ENCODE results near the gene AKAP13.
"Not testable (repeated sequence)": the region's sequence is repeated elsewhere in the genome, so short reads cannot be mapped to it uniquely, and the experiment has no call there.

The AKAP13 gene

DNA sequence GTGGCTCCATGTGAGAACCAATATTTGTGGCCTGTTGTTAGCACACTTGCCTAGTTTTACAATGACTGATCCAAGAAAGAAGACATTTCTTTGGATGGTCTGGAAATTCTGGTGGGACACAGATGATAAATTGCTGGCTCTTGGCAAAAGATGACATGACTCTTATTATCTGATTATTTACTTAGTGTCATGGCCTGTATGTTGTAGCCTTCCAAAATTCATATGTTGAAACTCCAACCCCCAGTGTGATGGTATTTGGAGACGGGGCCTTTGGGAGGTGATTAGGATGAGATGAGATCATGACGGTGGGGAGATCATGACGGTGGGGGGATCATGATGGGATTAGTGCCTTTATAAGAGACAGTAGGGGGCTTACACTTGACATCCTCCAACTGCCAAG lies 30.0 kb upstream of the AKAP13 start:
- no peak for DNase-seq

DNA sequence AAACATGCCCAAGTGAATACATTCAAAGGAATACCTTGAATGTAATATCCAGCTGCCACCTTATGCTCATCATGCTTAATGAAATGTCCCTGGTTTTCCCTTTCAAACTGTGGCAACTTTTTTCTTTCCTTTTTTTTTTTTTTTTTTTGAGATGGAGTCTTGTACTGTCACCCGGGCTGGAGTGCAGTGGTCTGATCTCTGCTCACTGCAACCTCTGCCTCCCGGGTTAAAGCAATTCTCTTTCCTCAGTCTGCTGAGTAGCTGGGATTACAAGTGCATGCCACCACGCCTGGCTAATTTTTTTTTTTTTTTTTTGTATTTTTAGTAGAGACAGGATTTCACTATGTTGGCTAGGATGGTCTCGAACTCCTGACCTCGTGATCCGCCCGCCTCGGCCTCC lies 28.9 kb upstream of the AKAP13 start:
- not testable (repeated sequence) for DNase-seq

DNA sequence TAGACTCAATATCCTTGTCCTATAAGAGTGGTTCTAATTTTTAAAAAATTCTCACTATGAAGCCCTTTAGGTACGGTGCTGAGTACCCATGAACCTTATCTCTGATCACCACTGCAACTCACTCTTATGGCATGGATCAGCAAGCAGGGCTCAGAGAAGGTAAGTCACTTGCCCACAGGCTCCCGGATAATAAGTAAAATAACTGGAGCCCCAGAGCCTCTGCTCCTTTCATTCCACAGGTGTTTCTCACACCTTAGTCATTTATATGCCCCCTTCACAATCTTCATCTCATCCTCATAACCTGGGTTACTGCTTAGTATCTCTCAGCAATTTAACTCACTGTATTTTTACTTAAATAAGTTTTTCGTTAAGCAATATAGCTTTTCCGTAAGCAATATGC lies 28.4 kb upstream of the AKAP13 start:
- DNase-seq: no peak

DNA sequence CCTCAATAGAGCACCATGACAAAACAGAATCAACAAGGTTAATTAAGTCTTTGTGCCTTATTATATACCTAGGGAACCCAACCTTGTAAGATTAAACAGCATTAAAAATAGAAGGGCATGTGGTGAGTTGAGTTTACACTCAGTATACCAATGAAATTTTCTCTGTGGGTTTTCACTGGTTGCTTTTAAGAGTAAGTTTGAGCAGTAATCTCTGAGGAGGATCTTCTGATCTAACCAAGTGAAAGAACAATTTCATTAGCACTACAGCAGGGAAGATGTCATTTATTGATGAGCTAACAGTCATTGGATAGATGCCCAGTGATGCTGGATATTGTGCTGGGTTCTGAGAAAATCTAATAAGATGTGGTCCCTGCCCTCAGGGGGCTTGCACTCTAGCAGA lies 26.9 kb upstream of the AKAP13 start:
- DNase-seq: no peak

DNA sequence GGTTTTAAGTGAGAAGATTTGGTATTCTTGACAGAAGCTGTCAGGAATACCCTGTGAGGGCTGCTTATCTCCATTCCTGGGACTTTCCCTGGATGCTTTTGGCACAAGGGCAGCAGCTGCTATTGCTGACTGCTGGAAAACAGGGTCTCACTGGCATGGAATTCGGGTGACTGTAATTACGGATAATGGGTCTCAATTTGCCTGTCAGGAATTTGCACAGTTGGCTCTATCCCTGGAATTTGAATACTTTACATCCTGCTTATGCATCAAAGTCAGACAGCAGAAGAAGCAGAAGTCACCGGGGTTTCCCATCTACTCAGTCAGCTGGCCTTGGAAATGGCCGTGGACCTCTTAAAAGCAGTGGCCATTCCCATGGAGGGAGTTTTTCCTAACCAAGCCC lies 25.9 kb upstream of the AKAP13 start:
- DNase-seq: no peak

DNA sequence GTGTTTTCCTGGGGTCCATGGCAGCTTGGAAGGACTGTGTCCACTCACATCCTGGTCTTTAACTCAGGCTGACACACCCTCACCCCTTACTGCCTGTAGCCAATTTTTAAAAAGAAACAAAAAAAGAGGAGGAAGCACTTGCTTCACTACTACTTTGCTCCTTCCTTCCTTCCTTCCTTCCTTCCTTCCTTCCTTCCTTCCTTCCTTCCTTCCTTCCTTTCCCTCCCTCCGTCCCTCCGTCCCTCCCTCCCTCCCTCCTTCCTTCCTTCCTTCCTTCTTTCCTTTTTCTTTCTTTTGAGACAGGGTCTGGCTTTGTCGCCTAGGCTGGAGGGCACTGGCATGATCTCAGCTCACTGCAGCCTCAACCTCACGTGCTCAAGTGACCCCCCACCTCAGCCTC lies 25.5 kb upstream of the AKAP13 start:
- no peak for DNase-seq

DNA sequence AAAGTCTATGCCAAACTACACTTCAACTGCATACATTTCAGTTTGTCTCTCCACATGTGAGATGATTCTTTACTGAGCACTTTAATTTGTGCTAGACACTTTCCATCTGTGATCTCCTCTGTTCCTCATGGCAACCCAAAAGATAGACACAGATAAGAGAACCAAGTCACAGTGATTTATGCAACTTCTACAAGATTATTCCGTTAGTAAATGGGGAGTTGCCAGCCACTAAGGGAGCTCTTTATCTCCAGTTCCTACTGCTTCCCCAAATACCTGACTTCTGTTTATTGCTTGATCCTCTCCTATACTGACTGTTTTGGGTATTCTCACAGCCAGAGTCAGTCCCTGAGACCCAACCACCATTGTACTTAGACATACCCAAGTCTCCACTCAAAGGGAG lies 24.1 kb upstream of the AKAP13 start:
- DNase-seq: no peak

DNA sequence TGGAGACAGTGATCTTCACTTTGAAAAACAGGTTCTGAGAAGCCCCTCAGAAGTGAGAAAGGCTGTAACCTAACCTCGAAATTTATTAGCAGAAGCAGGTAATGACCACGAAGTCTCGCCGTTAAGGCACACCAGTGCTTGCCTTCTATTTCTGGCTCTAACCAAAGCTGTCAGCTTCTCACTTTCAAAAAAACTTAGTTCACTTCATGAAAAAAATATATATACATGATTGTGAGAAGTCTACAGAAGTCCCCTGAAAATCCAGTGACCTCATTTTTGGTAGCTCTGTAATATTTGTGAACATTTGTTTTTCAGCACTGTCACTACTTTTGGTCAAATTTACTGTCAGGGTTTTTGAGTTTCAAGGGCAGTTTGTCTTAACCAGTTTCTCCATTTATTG lies 19.1 kb upstream of the AKAP13 start:
- DNase-seq: no peak

DNA sequence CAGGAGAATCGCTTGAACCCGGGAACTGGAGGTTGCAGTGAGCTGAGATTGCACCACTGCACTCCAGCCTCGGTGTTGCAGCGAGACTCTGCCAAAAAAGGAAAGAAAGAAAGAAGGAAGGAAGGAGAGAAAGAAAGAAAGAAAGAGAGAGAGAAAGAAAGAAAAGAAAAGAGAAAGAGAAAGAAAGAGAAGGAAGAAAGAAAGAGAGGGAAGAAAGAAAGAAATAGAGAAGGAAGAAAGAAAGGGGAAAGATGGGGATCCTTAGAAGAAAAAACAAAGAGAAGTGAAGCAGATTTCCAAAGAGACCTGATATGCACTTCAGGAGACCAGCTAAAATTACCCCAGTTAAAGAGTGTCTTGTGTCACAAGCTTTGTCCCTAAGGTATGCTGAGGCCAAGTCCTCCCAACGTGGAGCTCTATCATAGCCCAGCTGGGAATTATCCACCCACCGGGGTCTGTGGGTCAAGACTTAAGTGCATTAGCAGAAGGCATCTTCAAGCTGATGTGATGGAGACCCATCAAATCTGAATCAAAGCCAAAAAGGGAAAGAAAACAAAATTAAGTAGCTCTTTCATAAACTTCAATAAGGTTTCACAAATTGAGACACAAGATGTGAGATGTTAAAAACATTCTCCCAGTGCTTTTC lies 17.8 kb upstream of the AKAP13 start:
- no peak for DNase-seq

DNA sequence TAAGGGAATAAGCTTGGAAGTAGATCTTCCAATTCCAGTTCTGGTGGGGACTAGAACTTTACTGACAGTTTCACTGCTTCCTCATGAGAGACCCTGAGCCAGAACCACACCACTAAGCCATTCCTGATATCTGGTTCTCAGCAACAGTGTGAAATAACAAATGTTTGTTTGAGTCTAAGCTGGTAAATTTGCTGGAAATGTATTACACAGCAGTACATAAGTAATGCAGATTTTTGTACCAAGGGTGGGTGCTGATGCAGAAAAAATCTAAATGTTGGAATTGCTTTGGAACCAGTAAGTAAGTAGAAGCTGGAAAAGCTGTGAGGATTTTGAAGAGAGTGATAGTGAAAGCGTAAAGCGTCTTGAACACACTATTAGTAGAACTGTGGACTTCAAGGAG lies 14.4 kb upstream of the AKAP13 start:
- no peak for DNase-seq

DNA sequence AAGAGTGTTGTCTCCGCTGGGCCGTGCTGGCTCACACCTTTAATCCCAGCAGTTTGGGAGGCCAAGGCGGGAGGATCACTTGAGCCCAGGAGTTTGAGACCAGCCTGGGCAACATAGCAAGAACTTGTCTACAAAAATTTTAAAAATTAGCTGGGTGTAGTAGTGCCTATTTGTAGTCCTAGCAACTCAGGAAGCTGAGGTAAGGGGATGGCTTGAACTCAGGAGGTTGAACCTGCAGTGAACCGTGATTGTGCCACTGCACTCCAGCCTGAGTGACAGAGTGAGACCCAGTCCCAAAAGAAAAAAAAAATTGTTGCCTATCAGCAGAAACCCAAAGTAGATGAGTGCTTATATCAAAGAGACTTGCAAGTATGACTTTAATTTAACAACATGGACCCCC lies 12.7 kb upstream of the AKAP13 start:
- no peak for DNase-seq

DNA sequence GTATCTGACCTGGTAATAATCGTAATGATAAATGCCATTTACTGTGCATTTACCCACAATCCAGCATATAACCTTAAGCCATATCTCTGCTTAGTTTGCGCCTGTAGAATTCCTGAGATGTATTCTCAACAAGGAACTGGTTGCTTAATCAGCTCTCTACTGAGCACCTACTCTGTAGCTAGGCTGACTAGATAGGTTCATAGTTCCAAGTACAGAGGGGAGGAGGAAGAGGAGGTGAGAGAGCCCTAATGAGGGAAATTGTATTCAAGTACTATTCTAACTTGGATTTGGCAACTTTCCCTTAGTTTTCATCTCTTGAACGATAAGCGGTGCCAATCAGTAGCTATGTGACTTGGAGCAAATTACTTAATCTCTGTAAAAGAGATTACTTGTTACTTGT lies 5.6 kb upstream of the AKAP13 start:
- no peak for DNase-seq

DNA sequence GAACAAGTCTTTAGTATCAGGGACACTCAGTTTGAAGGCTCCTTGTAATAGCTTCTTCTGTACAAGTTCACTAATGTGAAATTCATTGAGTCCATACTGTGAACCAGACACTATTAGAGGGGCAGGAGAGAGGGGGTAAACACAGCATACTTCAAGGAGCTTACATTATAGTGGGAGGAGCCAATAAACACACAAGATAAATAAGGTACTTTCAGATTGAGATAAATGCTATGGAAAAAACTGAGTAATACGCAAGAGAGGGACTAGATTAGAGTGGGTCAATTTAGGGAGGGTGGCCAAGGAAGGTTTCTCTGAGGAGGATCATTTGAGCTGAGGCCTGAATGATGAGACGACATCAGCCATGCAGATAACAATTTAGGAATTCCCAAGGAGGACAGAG lies 3.1 kb upstream of the AKAP13 start:
- no peak for DNase-seq

DNA sequence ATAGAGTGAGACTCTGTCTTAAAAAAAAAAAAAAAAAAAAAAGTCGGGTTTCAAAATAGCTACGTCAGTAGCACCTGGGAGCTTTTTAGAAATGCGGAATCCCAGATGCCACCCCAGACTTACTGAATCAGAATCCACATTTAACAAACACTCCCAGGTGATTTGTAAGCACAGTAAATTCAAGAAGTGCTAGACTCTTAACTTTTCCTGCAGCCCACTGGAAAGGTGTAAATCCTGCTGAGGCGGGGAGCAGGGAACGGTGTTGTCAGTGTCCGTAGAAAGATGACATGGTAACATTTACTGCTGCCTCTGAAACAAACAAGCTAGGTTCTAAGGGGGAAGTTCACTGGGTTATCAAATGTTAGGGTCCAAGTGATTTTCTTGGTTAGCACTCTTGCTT lies 2.4 kb upstream of the AKAP13 start:
- DNase-seq: no peak

DNA sequence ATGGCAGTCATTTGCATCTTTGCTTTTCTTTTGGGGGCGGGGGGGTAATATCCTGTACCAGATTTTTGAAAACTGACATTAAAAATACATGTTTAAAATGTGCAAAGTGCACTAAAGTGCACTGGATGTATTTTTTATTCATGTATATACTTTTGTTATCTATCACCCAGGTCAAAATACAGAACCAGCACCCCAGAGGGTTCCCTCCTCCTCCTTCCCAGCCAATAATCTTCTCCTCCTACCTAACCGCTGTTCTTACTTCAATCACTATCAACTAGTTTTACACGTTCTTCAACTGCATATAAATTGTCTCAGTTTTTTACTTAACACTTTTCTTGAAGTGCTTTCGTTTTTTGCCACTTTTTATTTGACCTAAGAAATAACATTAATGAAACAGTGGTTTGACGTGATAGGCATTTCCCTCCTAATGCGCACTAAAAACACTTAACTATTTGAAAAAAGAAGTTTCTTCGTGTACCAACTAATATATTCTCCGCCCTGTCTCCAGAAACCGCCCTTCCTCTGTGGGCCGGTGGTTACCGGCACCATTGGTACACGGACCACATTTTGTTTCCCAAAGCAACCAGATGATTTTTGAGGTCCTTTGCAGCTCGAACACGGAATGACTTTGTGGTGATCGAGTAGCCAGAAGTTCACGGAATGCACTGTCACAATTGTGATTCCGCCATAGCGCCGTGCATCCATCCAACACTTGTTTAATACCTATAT lies 836 bp upstream of the AKAP13 start:
- no peak for DNase-seq

DNA sequence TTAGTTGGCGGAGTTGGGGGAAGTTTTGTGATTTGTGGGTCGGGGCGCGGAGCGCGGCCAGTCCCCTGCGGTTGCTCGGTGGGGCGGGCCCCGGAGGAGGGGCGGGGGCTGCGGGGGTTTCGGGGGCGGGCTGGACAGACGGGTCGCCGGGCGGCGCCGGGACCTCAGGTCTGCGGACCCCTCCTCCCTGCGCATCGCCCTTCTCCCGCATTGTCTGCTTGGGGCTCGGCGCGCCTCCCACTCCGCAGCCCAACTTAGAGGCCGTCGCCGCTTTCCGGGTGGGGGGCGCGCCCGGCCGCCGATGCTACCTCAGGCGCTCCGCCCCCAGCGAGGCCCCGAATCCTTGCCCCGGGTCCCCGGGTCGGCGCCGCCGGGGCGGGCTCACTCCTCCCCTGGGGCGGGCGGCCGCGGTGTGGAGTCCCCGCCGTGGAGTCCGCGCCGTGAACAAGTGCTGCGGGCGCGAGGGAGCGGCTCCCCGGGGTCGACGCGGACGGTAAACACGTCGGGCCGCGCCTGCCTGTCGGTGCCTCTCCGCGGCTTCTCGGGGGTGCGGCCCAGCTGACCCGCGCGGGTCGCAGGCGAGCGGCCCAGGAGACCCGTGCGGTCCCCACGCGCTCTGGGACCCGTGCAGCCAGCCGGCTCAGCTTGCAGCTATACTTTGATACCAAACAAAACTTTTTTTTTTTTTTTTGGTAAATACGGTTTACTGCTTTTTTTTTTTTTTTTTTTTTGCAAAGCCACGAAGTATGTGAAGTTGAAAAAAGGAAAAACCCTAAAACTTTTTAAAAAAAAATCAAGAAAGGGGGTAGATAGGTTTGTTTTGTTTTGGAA lies 624 bp downstream of the AKAP13 start:
- DNase-seq: no peak

DNA sequence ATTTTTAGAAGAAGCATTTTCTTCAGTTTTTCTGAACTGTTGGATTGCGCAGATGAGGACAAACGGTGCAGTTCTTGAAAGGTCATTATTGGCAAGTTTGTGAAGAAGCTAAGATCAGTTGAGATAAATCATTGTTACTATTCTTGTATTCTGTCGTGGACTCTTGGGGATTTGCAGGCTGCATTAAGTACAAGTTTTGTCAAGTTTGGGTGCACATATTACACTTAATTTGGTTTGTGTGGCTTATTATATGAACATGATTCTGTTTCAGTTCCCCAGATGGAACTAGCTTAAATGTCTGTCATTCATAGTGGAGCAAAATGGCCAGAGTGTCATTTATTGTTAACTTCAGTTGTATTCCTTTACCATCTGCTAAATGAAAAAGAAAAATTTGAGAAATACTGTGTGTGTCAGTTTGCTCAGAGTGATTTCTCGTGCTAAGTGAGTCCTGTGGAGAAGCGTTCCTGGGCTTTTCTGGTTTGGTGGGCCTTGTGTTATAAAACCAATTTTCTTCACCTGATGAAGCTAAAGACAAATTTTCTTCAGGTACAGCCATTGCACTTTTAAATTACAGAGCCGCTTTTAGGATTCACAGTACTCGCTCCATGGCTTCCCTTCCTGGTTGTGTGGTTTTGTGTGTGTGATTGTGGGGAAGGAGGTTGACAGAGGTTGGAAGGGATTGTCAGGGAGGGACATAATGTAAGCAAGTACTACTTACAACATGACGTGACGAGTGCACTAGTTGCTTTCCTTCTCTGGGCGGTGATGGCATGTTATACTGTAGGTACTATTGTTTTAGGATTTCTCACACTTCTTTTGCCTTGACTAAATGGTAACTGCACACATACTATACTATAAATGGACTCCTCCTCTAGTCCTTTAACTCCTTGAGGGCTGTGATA lies 1.7 kb downstream of the AKAP13 start:
- DNase-seq: no peak

DNA sequence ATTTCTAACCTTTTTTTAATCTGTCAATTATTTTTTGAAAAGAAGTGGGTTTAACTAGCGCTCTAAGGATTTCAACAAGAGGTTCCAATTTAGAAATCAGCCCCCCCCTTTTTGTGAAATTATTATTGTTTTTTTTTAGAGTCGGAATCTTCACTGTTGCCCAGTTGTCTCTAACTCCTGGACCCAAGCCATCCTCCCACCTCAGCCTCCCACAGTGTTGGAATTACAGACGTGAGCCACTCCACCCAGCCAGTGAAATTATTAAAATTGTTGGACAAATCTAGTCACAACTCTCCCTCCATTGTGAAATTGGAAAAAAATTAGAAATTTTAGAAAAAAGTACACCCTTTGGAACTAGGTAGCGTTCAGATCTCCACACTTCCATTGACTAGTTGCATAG lies 2.5 kb downstream of the AKAP13 start:
- no peak for DNase-seq

DNA sequence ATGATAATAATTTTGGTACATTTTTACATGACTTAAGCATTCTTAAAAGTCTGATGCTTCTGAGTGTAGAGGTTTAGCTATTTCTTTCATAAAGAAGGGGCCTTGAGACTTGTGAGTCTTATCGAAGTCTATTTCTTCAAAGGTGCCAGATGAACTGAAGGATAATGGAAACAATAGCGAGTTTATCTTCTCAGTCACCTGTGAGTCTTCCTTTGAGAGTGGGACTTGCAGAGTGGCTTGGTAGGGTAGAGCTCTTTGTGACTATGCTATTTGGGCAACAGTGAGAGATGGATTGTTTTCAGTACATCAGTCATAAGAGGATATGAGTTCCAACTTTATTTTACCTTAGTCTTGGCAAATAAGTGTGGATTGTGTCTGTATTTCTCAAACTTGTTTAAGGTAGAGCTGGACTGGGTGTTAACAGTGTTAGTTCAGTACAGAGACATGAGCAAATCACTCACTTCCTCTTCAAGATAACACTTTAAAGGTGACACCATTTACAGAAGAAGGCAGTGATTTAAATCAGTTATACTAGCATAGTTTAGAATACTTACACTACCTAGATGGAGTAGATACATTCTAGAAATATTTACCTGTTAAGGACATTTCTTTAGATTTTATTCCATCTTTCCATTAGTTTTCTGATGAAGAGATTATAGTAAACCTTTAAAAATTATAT lies 3.2 kb downstream of the AKAP13 start:
- no peak for DNase-seq

DNA sequence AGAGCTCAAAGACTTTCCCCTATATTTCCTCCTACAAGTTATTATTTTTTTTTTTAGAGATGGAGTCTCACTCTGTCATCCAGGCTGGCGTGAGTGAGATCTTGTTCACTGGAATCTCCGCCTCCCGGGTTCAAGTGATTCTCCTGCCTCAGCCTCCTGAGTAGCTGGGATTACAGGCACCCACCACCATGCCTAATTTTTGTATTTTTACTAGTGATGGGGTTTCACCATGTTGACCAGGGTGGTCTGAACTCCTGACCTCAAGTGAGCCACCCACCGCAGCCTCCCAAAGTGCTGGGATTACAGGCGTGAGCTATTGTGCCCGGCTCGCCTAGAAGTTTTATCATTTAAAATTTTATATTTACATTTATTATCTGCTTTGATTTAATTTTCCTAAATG lies 5.9 kb downstream of the AKAP13 start:
- no peak for DNase-seq

DNA sequence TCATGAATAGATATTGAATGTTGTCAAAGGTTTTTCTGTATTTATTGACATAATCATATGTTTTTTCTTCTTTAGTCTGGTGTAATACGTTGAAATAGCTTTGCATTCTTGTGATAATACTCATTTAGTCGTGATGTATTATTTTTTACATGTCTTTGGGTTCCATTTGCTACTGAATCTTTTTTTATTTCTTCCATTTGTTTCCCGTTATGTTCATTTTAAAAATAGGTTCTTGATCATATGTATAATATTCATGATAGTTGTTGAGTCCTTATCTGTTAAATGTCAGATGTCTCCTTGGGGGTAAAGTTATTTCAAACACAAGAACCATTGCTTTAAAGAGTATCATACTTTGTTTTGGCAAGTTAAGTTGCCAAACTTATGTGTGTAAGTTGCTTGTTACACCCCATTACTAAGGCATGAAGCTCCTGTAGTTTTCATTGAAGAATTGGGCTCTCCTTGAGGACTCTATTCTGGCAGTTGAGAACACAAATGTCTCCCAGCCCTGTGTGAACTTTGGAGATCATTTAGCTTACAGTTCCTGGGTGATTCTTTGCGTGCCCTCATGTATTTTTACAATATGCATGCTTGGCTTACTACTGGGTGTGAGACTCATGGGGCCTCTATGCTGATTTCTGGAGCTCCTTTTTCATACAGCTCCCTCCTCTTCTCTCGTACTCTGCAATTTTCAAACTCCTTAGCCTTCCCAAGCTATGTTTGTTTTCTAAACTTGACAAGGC lies 8.3 kb downstream of the AKAP13 start:
- no peak for DNase-seq

DNA sequence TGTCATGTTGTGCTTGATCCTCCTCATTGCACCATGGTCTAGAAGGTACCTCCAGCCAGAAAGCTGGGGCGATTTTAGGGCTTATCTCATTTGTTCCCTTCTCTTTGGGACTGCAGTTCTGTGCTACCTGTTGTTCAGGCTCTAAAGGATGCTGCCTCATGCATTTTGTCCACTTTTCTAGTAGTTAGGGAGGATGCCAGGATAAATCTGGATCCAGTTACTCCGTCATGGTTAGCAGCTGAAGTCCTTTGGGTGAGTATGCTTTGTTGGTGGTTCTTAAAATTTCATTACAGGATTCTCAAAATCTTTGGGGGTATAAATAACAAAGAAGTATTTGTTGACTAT lies 8.9 kb downstream of the AKAP13 start:
- DNase-seq: no peak
